GM21786 (cell line): Measurements from ENCODE around the gene ARHGAP26.
"Not testable (repeated sequence)": the region's sequence is repeated elsewhere in the genome, so short reads cannot be mapped to it uniquely, and the experiment has no call there.

Source experiments
- ATAC-seq: cut with Tn5 transposase; IDR thresholded peaks from one replicate; pipeline ENCODE4 v1.9.1; 2021; ENCODE audit not compliant: unreplicated experiment

ARHGAP26 gene

GRCh38 chr5:143105216-143105905 is 335.2 kb downstream of the ARHGAP26 start:
- ATAC-seq = no peak

- ATAC-seq = no peak
These were observed 336.0 kb downstream of the ARHGAP26 start for GRCh38 chr5:143106174-143106573.

- ATAC-seq = no peak
These were observed 338.4 kb downstream of the ARHGAP26 start for GRCh38 chr5:143108498-143109128.

- ATAC-seq = no peak
These were observed 340.4 kb downstream of the ARHGAP26 start for GRCh38 chr5:143110591-143110990.

- no peak for ATAC-seq
These were observed 341.6 kb downstream of the ARHGAP26 start for GRCh38 chr5:143111799-143112198.

GRCh38 chr5:143113461-143113860 is 343.3 kb downstream of the ARHGAP26 start:
- ATAC-seq = peak; percentile 36

GRCh38 chr5:143114481-143114880 is 344.3 kb downstream of the ARHGAP26 start:
- peak; percentile 35 for ATAC-seq

- ATAC-seq = no peak
These were observed 345.2 kb downstream of the ARHGAP26 start for GRCh38 chr5:143115381-143115780.

GRCh38 chr5:143116814-143117213 is 346.6 kb downstream of the ARHGAP26 start:
- no peak for ATAC-seq

GRCh38 chr5:143117821-143118220 is 347.6 kb downstream of the ARHGAP26 start:
- ATAC-seq = no peak

- ATAC-seq = no peak
These were observed 348.0 kb downstream of the ARHGAP26 start for GRCh38 chr5:143118222-143118621.

- not testable (repeated sequence) for ATAC-seq
These were observed 348.6 kb downstream of the ARHGAP26 start for GRCh38 chr5:143118818-143119217.

- ATAC-seq = peak; percentile 83
These were observed 349.2 kb downstream of the ARHGAP26 start for GRCh38 chr5:143119291-143119769.

GRCh38 chr5:143119881-143120341 is 349.7 kb downstream of the ARHGAP26 start:
- ATAC-seq = peak; percentile 35

- ATAC-seq = no peak
These were observed 350.4 kb downstream of the ARHGAP26 start for GRCh38 chr5:143120460-143121134.

- no peak for ATAC-seq
These were observed 350.9 kb downstream of the ARHGAP26 start for GRCh38 chr5:143121135-143121475.

- no peak for ATAC-seq
These were observed 354.4 kb downstream of the ARHGAP26 start for GRCh38 chr5:143124593-143124992.

- ATAC-seq = no peak
These were observed 356.2 kb downstream of the ARHGAP26 start for GRCh38 chr5:143126174-143127019.

GRCh38 chr5:143128412-143129071 is 358.4 kb downstream of the ARHGAP26 start:
- no peak for ATAC-seq

GRCh38 chr5:143129203-143129602 is 359.0 kb downstream of the ARHGAP26 start:
- no peak for ATAC-seq
